ENCODE data around the gene SRC.

The SRC gene

DNA sequence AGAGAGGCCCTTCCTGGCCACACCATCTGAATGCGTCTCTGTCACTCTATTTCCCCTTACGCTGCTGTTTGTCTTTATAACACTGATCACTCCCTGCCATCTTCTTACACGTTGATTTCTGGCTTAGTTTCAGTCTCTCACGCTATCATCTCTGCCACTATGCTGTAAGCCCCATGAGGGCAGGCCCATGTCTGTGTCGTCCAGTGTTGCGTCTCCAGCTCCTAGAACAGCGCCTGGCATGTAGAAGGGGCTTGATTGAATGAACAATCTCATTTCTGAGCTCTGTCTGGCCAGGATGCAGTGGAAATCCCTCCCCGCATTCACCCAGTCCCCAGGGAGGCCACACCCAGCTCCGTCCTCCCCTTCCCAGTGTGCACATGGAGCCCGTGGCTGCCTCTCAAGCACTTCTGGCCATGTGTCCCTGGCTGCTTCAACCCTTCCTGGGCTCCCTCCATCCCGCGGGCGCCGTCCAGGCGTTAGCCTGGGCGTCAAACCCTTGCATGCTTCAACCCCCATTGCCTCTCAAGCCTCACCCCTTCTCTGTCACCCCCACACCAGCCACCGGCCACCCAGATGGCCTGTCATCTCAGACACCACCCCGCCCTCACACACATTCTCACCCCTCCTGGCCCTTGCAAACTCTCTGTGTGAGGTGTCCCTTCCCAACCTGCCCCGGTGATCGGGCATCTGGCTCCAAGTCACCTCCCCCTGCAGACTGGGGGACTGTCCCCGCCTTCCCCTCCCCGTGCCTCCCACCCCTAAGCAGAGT is 71.1 kb downstream of the SRC start:
- DNase-seq: no peak

DNA sequence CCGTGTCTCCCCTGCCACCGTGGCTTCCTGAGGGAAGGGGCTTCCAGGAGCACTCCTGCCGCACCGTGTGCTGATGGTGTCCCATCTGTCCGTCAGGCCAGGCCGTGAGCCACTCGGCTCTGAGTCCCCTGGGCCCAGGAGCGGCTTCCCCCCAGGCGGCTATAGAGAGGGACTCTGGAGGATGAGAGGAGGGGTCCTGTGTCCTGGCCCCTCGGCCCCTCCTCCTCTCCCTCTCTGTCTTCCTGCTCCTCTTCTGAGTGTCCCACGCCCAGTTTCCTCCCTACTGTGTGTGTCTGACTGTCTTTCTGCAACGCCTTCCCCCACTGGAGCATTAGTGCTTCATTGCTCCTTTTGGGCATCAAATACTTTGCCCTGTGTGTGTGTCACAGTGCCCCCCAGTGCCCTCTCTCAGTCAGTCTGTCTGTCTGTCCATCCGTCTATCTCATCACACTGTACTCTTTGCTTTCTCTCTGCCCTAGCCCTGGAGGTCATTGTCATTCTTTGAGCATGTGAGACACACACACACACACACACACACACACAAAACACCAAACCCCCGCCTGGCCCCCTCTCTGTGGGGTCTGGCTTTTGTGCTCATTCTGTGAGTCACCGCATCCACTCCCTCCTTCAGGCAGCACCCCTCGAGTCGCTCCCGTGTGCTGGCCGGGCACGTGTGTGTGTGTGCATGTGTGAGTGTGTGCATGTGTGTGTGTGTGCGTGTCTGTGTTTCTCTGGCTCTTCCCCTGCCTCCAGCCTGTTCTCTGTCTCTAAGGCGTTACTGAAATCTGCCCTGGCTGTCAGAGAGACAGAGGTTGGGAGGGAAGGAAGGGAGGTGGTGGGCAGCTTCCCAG is 71.9 kb downstream of the SRC start:
- DNase-seq: no peak

DNA sequence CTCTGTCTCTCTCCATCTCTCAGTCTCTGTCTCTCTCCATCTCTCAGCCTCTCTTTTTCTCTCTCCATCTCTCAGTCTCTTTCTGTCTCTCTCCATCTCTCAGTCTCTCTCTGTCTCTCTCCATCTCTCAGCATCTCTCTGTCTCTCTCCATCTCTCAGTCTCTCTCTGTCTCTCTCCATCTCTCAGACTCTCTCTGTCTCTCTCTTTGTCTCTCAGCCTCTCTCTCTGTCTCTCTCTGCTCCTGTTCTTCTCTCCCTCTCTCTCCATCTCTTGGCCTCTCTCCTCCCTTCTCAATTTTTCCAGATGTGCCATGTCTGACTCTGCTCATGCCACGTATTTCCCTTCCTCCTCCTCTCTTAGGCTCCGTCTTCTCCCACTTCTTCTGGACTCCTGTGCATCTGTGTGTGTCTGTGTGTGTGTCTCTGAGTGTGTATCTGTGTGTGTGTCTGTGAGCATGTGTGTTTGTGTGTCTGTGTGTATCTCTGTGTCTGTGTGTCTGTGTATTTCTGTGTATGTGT is 72.7 kb downstream of the SRC start:
- DNase-seq: no peak

DNA sequence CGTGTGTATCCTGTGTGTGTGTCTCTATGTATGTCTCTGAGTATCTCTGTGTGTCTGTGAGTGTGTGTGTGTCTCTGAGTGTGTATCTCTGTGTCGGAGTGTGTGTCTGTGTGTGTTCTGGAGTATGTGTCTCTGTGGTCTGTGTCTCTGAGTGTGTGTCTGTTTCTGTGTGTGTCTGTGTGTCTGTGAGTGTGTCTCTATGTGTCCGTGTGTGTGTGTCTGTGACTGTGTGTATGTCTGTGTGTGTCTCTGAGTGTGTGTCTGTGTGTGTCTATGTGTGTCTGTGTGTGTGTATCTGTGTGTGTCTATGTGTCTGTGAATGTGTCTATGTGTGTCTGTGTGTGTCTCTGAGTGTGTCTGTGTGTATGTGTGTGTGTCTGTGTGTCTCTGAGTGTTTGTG is 73.4 kb downstream of the SRC start:
- DNase-seq: no peak

DNA sequence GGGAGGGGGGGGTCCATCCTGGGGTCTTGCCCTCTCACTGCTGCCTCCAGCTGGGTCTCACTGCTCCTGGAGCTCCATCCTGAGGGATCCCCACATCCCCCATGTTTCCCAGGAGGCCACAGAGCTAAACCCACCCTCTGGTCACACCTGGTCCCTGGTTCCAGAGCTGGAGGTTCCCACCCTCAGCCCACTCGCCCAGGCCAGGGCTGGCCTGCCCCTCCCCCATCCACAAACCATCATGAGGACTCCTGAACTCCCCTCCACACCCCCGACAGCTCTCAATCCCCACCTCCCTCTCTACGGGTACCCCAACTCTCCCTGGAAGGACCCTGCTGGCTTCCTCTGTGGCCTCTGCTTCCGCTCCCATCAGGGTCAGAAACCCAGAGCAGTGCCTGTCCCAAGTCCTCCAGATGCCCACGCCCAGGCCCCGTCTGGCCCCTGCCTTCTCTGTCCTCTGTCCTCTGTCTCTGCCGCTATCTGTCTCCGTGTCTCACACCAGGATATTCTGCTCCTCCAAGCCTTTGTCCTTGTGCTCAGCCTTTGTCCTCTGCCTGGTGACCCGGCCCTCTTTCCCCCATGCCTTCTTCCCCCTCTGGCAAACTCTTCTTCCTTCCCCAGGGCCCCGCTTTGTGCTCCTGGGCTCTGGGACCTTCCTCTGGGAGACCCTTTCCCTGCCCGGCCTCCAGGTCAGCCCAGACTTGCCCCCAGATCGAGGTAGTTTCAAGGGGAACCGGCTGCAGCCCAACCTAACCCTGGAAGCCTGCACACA is 74.0 kb downstream of the SRC start:
- no peak for DNase-seq

DNA sequence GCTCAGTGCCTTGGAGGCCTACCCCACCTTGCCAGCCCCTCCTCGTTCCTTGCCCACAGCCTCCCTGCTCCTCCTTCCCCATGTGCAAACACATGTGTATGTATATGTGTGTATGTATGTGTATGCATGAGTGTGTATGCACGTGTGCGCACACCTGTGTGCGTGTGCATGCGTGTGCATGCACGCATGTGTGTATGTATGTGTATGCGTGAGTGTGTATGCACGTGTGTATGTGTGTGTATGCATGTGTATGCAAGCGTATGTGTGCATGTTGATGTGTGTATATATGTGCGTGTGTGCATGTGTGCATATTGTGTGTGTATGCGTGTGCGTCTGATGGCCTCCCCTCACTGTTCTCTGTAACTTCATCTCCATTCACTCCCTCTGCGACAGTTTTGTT is 74.7 kb downstream of the SRC start:
- DNase-seq: no peak

DNA sequence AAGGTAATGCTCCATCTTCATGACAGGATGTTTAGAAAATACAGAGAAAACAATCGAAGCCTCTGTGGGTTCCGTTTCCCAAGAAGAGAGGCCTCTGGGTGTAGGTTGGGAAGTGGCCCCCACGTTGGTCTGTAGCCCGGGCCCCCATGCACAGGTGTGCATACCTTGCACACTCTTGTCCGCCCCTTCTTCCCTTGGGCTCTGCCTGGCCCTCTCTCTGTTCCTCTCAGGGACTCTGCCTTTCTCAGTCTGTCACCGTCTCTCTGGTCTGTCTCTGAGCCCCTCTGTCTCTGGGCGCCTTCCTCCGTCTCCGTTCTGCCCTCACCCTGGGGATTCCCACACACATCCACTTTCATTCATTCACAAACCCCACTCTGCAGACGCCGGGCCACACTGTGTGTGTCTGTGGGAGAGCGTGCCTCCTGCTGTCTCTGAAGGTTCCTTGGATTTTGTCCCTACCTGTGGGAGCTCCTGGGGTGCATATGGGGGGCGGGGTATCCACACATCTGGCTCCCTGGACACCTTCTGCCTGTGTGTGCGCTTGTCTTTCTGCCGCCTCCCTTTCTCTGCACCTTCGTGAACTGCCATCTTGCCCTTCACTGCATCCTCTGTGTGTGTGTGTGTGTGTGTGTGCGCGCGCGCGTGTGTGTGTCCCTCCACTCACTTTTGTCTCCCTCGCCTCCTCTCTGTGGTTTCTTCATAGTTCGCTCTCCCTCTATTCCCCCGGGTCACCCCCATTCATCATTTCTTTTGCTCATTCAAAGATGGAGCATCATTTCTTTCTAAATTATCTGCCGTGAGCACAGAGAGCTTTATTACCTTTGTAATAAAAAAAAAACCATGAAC is 75.3 kb downstream of the SRC start:
- DNase-seq: no peak

DNA sequence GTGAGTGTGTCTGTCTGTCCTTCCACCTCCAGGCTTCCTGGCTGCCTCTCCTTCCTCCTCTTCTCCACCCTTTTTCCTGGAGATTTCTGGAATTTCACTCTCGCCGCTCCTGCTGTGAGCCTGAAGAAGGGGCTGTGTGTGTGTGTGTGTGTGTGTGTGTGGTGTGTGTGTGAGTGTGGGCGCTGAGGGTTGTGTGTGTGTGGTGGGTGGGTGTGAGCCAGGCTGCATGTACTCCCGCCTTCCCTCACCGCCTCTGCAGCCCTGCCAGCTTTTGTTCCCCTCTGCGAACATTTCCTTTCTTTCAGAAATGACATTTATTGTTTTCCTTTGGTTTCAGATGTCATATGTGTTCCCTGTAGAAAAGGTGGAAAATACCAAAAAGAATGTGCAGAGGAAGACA is 76.0 kb downstream of the SRC start:
- no peak for DNase-seq

DNA sequence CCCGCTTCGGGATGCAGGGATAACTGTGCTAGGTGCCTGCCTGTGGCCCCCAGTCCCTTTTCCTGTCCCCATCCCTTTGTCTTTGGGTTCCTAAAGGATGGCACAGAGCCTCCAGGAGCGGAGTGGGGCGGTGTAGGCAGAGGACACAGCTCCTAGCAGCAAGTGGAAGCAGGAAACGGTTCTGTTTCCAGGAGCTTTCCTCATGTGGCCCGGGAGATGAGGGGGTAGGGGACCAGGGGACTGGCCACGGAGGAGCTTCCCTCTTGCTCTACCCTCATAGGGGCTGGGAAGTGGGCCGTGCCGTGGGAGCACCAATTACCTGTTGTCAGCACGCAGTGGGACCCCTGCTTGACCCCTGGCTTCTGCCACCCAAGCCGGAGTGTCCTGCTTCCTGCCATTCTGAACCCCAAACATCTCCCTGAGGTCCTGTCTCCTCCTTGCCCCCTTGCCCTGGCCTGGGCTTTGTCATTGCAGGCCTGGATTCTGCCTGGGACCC is 76.9 kb downstream of the SRC start:
- no peak for DNase-seq

DNA sequence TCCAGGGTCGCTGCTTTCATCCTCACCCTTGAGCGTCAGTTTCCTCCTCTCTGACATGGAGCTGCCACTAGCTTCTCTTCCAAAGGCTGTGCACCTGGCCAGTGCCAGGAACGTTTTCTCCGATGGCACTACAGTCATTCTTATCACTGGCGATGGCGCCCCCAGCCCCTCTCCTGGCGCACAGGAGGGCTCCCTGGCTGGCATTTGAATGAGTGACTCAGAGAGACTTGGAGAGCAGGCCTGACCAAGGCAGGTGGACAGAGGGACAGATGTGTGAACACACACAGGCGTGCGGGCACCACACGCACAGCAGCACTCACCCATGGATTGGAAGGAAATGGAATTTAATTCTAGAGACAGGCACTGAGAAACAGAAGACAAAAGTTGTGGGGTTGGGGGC is 77.6 kb downstream of the SRC start:
- DNase-seq: no peak

DNA sequence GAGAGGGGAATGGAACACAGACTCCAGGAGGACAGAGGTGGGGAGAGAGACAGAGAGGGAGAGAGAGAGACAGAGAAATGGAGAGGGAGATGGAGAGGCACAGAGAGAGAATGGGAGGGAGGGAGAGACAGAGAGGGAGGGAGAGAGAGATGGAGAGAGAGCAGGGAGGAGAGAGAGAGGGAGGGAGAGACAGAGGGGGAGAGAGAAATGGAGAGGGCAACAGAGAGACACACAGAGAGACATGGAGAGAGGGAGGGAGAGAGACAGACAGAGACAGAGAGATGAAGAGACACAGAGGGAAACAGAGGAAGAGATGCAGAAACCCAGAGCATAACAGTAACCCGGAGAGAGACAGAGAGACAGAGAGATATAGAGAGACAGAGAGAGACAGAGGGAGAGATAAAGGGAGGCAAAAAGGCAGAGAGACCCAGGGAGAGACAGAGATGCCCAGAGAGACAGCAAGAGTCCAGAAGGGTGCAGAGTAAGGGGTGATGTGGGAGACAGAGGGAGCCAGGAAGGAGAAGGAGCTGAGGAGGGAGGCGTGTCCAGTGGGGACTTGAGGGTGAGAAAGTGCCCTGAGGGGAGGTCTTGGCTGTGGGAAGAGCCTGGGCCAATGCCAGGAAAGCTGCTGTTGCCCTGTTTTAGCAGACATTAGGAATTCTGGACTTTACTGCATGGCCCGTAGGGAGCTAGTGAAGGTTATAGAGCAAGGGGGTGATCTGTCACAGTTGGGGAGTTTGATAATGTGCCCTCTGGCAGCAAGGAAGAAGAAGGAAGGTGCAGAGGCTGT is 78.3 kb downstream of the SRC start:
- DNase-seq: no peak

DNA sequence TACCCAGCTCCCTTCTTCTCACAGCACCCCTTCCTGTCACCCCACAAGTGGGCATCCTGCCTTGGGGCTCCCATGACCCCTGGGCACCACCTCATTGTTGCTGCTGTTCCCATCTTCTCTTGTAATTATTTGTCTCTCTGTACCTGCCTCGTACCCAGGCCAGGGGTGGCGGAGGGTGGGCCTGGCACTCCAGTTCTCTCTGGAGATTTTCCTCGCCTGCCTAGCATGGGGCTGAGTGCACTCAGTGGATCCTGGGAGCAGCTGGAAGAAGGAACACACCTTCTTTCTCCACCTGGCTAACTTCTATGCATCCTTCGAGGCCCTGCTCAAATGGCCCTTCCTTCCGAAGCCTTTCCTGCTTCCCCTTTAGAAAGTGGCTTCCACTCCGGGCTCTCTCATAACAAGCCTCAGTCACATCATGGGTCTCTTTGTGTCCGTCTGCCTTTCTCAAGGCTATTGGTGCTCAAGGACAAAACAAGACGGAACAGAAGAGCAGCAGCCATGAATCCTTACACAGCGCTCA is 79.2 kb downstream of the SRC start:
- DNase-seq: no peak

DNA sequence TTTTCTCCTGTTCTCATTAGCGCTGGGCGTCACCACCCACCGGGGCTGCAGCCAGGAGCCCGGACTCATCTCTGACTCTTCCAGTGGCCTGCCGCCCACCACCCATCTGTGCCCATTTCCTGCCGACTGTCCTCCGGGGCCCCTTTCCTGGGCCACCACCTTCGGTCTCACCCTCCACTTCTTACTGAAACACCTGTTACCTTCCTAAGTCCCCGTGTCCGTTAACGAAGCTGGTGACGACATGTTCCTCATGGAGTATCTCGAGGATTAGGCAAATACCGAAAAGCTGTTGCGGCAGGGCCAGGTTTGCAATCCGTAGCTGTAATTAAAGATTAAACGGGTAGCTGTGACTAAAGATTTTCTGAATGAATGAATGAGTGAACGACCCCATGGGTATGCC is 80.2 kb downstream of the SRC start:
- DNase-seq: no peak

DNA sequence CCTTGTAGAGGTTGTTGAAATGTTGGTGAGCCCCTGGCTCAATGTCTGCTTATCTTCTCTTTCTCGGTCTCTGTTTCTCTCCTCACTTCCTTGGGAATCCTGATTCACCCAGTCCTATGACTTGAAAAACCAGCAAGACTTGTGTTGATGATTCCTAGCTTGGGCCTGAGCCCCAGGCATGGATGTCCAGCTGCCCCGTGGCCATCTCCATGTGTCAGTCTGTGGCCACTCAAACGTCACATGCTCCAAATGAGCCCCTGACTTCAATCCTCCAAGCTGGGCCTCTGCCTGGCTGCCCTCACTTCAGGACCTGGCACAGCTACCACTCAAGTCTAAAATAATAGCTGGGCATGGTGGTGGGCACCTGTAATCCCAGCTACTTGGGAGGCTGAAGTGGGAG is 81.0 kb downstream of the SRC start:
- DNase-seq: no peak

DNA sequence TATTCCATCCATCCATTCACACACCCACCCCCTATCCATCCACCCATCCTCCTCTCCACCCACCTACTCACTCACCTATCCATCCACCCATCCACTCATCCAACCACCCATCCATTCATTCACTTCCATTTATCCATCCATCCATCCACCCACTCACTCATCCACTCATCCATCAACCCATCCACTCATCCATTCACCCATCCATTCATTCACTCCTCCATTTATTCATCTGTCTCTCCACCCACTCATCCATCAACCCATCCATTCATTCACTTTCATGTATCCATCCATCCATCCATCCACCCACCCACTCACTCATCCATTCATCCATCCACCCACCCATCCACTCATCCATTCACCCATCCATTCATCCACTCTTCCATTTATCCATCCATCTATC is 84.1 kb downstream of the SRC start:
- no peak for DNase-seq

DNA sequence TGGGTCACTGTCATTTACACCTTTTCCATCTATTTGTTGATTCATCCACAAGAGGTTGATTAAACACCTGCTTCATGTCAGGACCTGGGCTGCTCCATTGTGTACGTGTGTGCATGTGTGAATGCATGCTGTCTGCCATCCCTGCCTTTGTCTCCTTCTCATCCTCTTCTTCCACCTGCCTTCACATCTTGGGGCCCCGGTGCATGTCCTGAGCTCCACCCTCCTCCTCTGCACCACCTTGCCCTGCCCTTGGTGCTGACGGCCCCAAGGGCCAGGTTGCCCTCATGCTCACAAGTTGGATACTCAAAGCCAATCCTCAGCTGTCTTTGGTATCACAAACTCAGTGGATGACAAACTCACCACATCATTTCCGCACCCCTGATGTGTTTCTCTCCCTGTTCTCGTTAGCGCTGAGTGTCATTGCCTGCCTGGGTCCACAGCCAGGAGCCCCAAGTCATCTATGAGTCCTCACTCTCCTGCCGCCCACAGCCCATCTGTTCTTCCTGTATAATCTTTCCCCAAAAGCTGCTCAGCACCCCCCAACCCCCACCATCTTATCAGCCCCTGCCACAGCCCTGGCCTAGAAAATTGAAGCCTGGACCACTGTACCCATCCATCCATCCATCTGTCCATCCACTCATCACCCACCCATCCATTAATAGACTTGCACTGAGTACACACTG is 85.0 kb downstream of the SRC start:
- DNase-seq: no peak

DNA sequence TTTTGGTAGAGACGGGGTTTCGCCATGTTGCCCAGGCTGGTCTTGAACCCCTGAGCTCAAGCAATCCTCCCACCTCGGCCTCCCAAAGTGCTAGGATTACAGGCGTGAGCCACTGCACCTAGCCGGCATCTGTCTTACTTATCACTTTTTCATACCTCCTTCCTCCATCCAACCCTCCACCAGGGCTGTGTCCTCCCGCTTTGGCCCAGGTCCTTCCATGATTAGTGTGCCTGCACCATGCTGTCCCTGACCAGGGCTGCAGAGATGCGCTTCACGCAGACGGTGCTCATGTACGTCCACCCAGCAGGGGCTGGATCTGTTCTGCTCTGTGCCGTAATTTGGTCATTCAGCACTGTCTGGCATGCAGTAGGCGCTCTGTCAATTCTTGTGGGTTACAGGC is 85.8 kb downstream of the SRC start:
- no peak for DNase-seq

DNA sequence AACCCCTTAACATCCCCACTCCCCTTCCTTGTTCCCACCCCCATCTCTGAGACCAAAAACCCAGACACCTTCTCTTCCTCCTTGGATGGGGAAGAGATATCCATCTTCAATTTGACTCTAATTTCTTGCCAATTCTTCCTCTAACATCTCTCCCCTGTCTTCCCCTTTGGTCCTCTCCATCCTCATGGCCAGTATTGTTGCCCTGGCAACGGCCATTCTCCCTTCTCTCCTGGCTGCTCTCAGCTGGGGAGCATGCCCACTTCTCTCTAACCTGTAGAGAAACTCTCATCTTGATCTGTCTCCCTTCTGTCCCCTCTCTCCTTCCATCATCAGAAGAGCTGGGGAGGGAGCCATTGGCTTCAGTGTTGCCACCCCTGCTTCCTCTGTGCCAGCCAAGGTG is 86.7 kb downstream of the SRC start:
- DNase-seq: no peak

DNA sequence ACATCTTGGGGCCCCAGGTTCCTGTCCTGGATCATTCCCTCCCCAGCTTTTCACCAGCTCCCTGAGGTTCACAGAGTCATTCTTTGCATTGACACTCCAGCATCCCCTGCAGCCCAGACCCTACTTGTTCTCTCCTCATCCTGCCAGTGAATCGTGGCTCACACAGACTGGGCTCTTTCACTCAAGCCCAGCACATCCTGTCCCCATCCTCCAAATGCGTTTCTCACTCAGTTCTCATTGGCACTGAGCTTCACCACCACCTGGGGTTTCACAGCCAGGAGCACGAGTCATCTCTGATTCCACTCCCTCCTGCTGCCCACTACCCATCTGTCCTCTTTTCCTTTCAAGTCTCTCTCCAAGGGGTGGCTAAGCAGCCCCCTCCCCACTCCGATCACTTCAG is 89.7 kb downstream of the SRC start:
- DNase-seq: no peak

DNA sequence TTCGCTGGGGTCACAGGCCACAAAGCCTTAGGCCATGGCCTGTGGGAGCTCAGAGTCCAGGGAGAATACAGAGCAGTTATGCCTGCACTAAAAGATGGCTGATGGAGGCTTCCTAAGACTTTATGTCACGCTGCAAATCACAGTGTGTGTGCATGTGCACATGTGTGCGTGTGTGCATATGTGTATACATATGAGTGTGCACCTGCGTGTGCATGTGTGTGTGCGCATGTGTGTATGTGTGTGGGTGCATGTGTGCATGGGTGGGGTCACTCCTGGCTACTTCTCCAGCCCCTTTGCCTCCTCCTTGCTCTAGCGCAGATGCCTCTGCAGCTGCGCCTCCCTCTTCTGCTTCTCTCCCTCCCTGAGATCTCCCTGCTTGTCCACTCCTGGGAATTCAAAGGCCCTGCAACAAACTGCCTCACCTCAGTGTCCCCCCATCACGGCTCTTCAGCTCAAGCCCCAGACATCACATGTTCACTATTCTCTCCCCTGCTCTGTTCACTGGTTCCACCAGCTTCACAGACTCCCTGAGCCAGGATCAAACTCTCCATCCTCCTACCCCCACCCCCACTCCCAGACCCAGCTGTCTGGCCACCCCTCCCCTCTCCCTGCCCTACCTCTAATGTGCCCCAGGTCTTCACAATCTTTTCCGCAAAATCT is 90.7 kb downstream of the SRC start:
- DNase-seq: no peak
